H9 (cell line): Measurements from ENCODE around the gene SLC24A3. TPM values are rescaled to one million over a fixed set of nuclear protein-coding genes. Genes with fewer than 3 reads are reported as not detected.

Experiments
- DNase-seq: peaks from one replicate; pipeline ENCODE4 v3.0.0-alpha.2; 2017
- H2AFZ ChIP-seq: one replicate; pipeline ENCODE4 v1.6.1; 2013; ENCODE audit warnings: mild to moderate bottlenecking, low read length, control low read depth, moderate library complexity
- H2AK5ac ChIP-seq: 2 replicates; pipeline ENCODE4 v1.6.1; 2013; ENCODE audit warnings: low read length, control low read depth, mixed read lengths; ENCODE audit not compliant: insufficient read length
- H2BK120ac ChIP-seq: one replicate; pipeline ENCODE4 v1.6.1; 2013; ENCODE audit warnings: low read depth, mild to moderate bottlenecking, low read length, control low read depth, inconsistent platforms; ENCODE audit not compliant: poor library complexity, severe bottlenecking
- H2BK12ac ChIP-seq: 2 replicates; pipeline ENCODE4 v1.6.1; 2013; ENCODE audit warnings: low read length, control low read depth, mixed read lengths, low read depth; ENCODE audit not compliant: insufficient read length
- H2BK15ac ChIP-seq: 2 replicates; pipeline ENCODE4 v1.6.1; 2013; ENCODE audit warnings: low read depth, low read length, control low read depth
- H2BK20ac ChIP-seq: one replicate; pipeline ENCODE4 v1.6.1; 2013; ENCODE audit warnings: low read depth, mild to moderate bottlenecking, low read length, control low read depth, inconsistent platforms; ENCODE audit not compliant: poor library complexity, severe bottlenecking
- H2BK5ac ChIP-seq: 2 replicates; pipeline ENCODE4 v1.6.1; 2013; ENCODE audit warnings: low read length, control low read depth, mixed read lengths; ENCODE audit not compliant: insufficient read length
- H3K14ac ChIP-seq: 2 replicates; pipeline ENCODE4 v1.6.1; 2013; ENCODE audit warnings: low read length, control low read depth; ENCODE audit not compliant: insufficient read depth
- H3K18ac ChIP-seq: 2 replicates; pipeline ENCODE4 v1.6.1; 2013; ENCODE audit warnings: low read depth, mild to moderate bottlenecking, mixed read lengths, low read length, control low read depth; ENCODE audit not compliant: insufficient read length
- H3K23ac ChIP-seq: 2 replicates; pipeline ENCODE4 v1.6.1; 2013; ENCODE audit warnings: low read length, control low read depth, mixed read lengths, low read depth; ENCODE audit not compliant: insufficient read length
- H3K23me2 ChIP-seq: 2 replicates; pipeline ENCODE4 v1.6.1; 2013; ENCODE audit warnings: low read depth, mild to moderate bottlenecking, mixed read lengths, low read length, control low read depth; ENCODE audit not compliant: insufficient read length, poor library complexity, severe bottlenecking
- H3K27ac ChIP-seq: 2 replicates; pipeline ENCODE4 v1.5.1; 2013; ENCODE audit warnings: low read length, control low read depth, mixed read lengths, low read depth; ENCODE audit not compliant: insufficient read length
- H3K27me3 ChIP-seq: 2 replicates; pipeline ENCODE4 v1.6.1; 2013; ENCODE audit warnings: low read length, control low read depth, inconsistent platforms; ENCODE audit not compliant: insufficient read depth
- H3K4ac ChIP-seq: 2 replicates; pipeline ENCODE4 v1.6.1; 2013; ENCODE audit warnings: low read depth, mild to moderate bottlenecking, control low read depth, inconsistent platforms, low read length, moderate library complexity
- H3K4me1 ChIP-seq: 2 replicates; pipeline ENCODE4 v1.6.1; 2013; ENCODE audit warnings: low read length, control low read depth, inconsistent platforms; ENCODE audit not compliant: insufficient read depth
- H3K4me2 ChIP-seq: 2 replicates; pipeline ENCODE4 v1.6.1; 2013; ENCODE audit warnings: low read length, control low read depth, mixed read lengths; ENCODE audit not compliant: insufficient read length, insufficient read depth
- H3K56ac ChIP-seq: 2 replicates; pipeline ENCODE4 v1.6.1; 2013; ENCODE audit warnings: low read depth, mild to moderate bottlenecking, mixed read lengths, low read length, control low read depth; ENCODE audit not compliant: insufficient read length
- H3K79me1 ChIP-seq: 2 replicates; pipeline ENCODE4 v1.6.1; 2013; ENCODE audit warnings: low read depth, mild to moderate bottlenecking, moderate library complexity, low read length, control low read depth, inconsistent platforms; ENCODE audit not compliant: insufficient read depth, poor library complexity, severe bottlenecking
- H3K79me2 ChIP-seq: 2 replicates; pipeline ENCODE4 v1.6.1; 2013; ENCODE audit warnings: low read length, control low read depth, inconsistent platforms; ENCODE audit not compliant: insufficient read depth
- H3K9ac ChIP-seq: 2 replicates; pipeline ENCODE4 v1.6.1; 2013; ENCODE audit warnings: low read length, control low read depth, mixed read lengths; ENCODE audit not compliant: insufficient read length; ENCODE audit errors: extremely low read depth
- H3K9me3 ChIP-seq: one replicate; pipeline ENCODE4 v1.6.1; 2013; ENCODE audit warnings: low read depth, low read length, inconsistent platforms; ENCODE audit not compliant: control insufficient read depth
- H3T11ph ChIP-seq: one replicate; pipeline ENCODE4 v1.6.1; 2013; ENCODE audit warnings: mild to moderate bottlenecking, low read length, control low read depth, inconsistent platforms
- H4K20me1 ChIP-seq: one replicate; pipeline ENCODE4 v1.6.1; 2013; ENCODE audit not compliant: control insufficient read depth, insufficient read length, insufficient read depth
- H4K5ac ChIP-seq: 2 replicates; pipeline ENCODE4 v1.6.1; 2013; ENCODE audit warnings: low read depth, mild to moderate bottlenecking, mixed read lengths, low read length, control low read depth; ENCODE audit not compliant: insufficient read length
- H4K8ac ChIP-seq: replicated peaks from 2 replicates; pipeline ENCODE4 v1.6.1; 2013; ENCODE audit warnings: low read length, control low read depth, mixed read lengths, low read depth; ENCODE audit not compliant: insufficient read length
- H4K91ac ChIP-seq: 2 replicates; pipeline ENCODE4 v1.6.1; 2013; ENCODE audit warnings: low read depth, mild to moderate bottlenecking, moderate library complexity, mixed read lengths, low read length, control low read depth; ENCODE audit not compliant: insufficient read length
- H3K27ac Mint-ChIP-seq, 3 experiments: 2 replicates in 2 of 3; 3 replicates in 1 of 3; pipeline ENCODE4 v1.8.0; 2020 to 2021; ENCODE audit warnings: mixed read lengths in 3 of 3, mild to moderate bottlenecking in 1 of 3, moderate library complexity in 1 of 3
- H3K27me3 Mint-ChIP-seq: 2 replicates; pipeline ENCODE4 v1.8.0; 2021; ENCODE audit warnings: low read depth, mild to moderate bottlenecking, moderate library complexity, mixed read lengths
- H3K36me3 Mint-ChIP-seq, 3 experiments: 2 replicates in 2 of 3; 3 replicates in 1 of 3; pipeline ENCODE4 v1.8.0; 2020 to 2021; ENCODE audit warnings: low read depth in 3 of 3, mixed read lengths in 3 of 3; ENCODE audit not compliant: insufficient read depth in 1 of 3
- H3K4me1 Mint-ChIP-seq, 2 experiments: 2 replicates each; pipeline ENCODE4 v1.8.0; 2020; ENCODE audit warnings: mixed read lengths in 2 of 2
- H3K4me3 Mint-ChIP-seq, 2 experiments: 2 replicates in 1 of 2; 3 replicates in 1 of 2; pipeline ENCODE4 v1.8.0; 2020 to 2021; ENCODE audit warnings: mild to moderate bottlenecking in 2 of 2, mixed read lengths in 2 of 2, moderate library complexity in 1 of 2
- H3K9me3 Mint-ChIP-seq, 2 experiments: 2 replicates in 1 of 2; 3 replicates in 1 of 2; pipeline ENCODE4 v1.8.0; 2020; ENCODE audit warnings: mild to moderate bottlenecking in 2 of 2, mixed read lengths in 2 of 2, moderate library complexity in 1 of 2
- CTCF ChIP-seq: fragments of 200-600 bp; sonication (generic); conservative IDR thresholded peaks from 3 replicates; pipeline ENCODE4 v1.8.0; 2021; ENCODE audit warnings: antibody characterized with exemption, mild to moderate bottlenecking
- WGBS: extraction: QIAGEN DNeasy Blood & Tissue Kit; methylation state at CpG from one replicate; pipeline ENCODE4 v1.1.7; 2013; ENCODE audit warnings: missing lambda C conversion rate, low lambda C conversion rate, mixed read lengths; ENCODE audit not compliant: insufficient read length; ENCODE audit errors: extremely low coverage; 5-methylcytosine and 5-hydroxymethylcytosine counted together
- total RNA-seq: library from RNA; stranded (reverse); gene quantifications from 2 replicates; pipeline ENCODE4 v1.2.1, GENCODE V29; 2021

Gene SLC24A3
- total RNA-seq, 1 experiment from 2014 or later, result 0.83 TPM

GRCh38 chr20:19277381-19277780 lies 64.9 kb downstream of the SLC24A3 start:
- Mint-ChIP-seq H3K27ac (no peak overlapping the region), H3K4me1 (peaks cover 0 to 7% of the 10 kb centered on the region in 2 experiments; a peak in 1 of 4 replicates), H3K9me3 (no peaks in the 10 kb centered on the region; a peak in 1 of 5 replicates), H3K27me3 (peaks cover 2% of the 10 kb centered on the region; the same call in 1 of the 2 replicates), H3K36me3 (peaks cover 0 to 4% (median 0%) of the 10 kb centered on the region in 3 experiments; a peak in 1 of 7 replicates), H3K4me3 (no peak overlapping the region)
- H2BK120ac ChIP-seq, result no peak overlapping the region
- no peak overlapping the region for H3K4ac ChIP-seq
- H3K79me1 ChIP-seq, result no peaks in the 10 kb centered on the region
- DNase-seq, result no peak
- no peaks in the 10 kb centered on the region for H3K9me3 ChIP-seq
- H3K23ac ChIP-seq, result no peak overlapping the region
- H2BK5ac ChIP-seq, result no peak overlapping the region
- no peak overlapping the region for H3K14ac ChIP-seq
- no peak overlapping the region for H4K91ac ChIP-seq
- no peak overlapping the region for H2AK5ac ChIP-seq
- no peak overlapping the region for H2BK12ac ChIP-seq
- H2BK20ac ChIP-seq, result no peak overlapping the region
- H3K9ac ChIP-seq, result no peak overlapping the region
- no peak overlapping the region for H3T11ph ChIP-seq
- no peak overlapping the region for H3K27ac ChIP-seq
- no peak overlapping the region for H3K4me2 ChIP-seq
- no peak overlapping the region for H3K56ac ChIP-seq
- WGBS, result no CpG with 5 or more reads among the region's 1 CpG
- TF ChIP-seq CTCF, result no peak
- H2BK15ac ChIP-seq, result no peak overlapping the region
- no peak overlapping the region for H4K8ac ChIP-seq
- no peaks in the 10 kb centered on the region for H4K20me1 ChIP-seq
- no peaks in the 10 kb centered on the region for H3K4me1 ChIP-seq
- H3K23me2 ChIP-seq, result no peaks in the 10 kb centered on the region
- no peaks in the 10 kb centered on the region; the same call in 1 of the 2 replicates for H3K79me2 ChIP-seq
- H2AFZ ChIP-seq, result no peak overlapping the region
- H3K18ac ChIP-seq, result no peak overlapping the region
- no peak overlapping the region for H4K5ac ChIP-seq
- no peaks in the 10 kb centered on the region for H3K27me3 ChIP-seq
